A673 (cell line): Measurements from ENCODE around the gene IGFN1. TPM values are rescaled to one million over a fixed set of nuclear protein-coding genes. Genes with fewer than 3 reads are reported as not detected.

Experiments
- BruUV-seq: library from RNA; stranded (reverse); fragments of 400-500 nt; replicated peaks from 2 replicates; lab custom pipeline; 2021; lab: Mats Ljungman, UMichigan
- CTCF ChIA-PET: fragments of 300-600 bp; sonication (Branson Sonifier 250); formaldehyde crosslinking; loops from one replicate; lab custom pipeline; 2022; ENCODE audit warnings: antibody characterized with exemption; lab: Charles Lee
- POLR2A ChIA-PET: fragments of 300-600 bp; sonication (Branson Sonifier 250); formaldehyde crosslinking; loops from one replicate; lab custom pipeline; 2022; ENCODE audit warnings: antibody characterized with exemption; ENCODE audit not compliant: low non-redundant PET; lab: Charles Lee
- DNase-seq: peaks from one replicate; pipeline ENCODE4 v3.0.0-alpha.2; 2015; ENCODE audit warnings: low spot score
- H3K27ac ChIP-seq: fragments of 200-600 bp; sonication (generic); 2 replicates; pipeline ENCODE4 v1.5.1; 2016; ENCODE audit warnings: mixed run types, low read depth, mild to moderate bottlenecking, mixed read lengths, antibody characterized with exemption, low read length; ENCODE audit not compliant: poor library complexity, severe bottlenecking
- H3K27me3 ChIP-seq: fragments of 200-600 bp; sonication (generic); replicated peaks from 2 replicates; pipeline ENCODE4 v1.6.1; 2017; ENCODE audit warnings: mixed run types, low read depth, mild to moderate bottlenecking, mixed read lengths, antibody characterized with exemption, low read length; ENCODE audit not compliant: insufficient read depth, poor library complexity
- H3K36me3 ChIP-seq: fragments of 200-600 bp; sonication (generic); 2 replicates; pipeline ENCODE4 v1.6.1; 2016; ENCODE audit warnings: mixed run types, mild to moderate bottlenecking, mixed read lengths, antibody characterized with exemption, low read length; ENCODE audit not compliant: insufficient read depth, poor library complexity, severe bottlenecking
- H3K4me1 ChIP-seq: fragments of 200-600 bp; sonication (generic); 2 replicates; pipeline ENCODE4 v1.6.1; 2017; ENCODE audit warnings: mixed run types, mild to moderate bottlenecking, mixed read lengths, antibody characterized with exemption, low read length; ENCODE audit not compliant: insufficient read depth, poor library complexity, severe bottlenecking
- H3K4me3 ChIP-seq: fragments of 200-600 bp; sonication (generic); 2 replicates; pipeline ENCODE4 v1.5.1; 2016; ENCODE audit warnings: low read depth, mixed run types, mild to moderate bottlenecking, mixed read lengths, low read length; ENCODE audit not compliant: poor library complexity, severe bottlenecking
- H3K9me3 ChIP-seq: fragments of 200-600 bp; sonication (generic); 2 replicates; pipeline ENCODE4 v1.6.1; 2016; ENCODE audit warnings: mixed run types, low read depth, mild to moderate bottlenecking, mixed read lengths, antibody characterized with exemption, low read length; ENCODE audit not compliant: poor library complexity, severe bottlenecking
- CTCF ChIP-seq: fragments of 300-800, 200-600 bp; sonication (generic); conservative IDR thresholded peaks from 2 replicates; pipeline ENCODE4 v1.5.1; 2017; ENCODE audit warnings: low read depth, mild to moderate bottlenecking, antibody characterized with exemption, low read length, moderate library complexity, mixed read lengths
- EZH2 ChIP-seq: fragments of 200-600 bp; sonication (generic); IDR thresholded peaks from 2 replicates; pipeline ENCODE4 v1.6.1; 2017; ENCODE audit warnings: borderline replicate concordance, low read depth, mild to moderate bottlenecking, mixed read lengths, antibody characterized with exemption, low read length; ENCODE audit not compliant: poor library complexity, severe bottlenecking
- intact Hi-C: fragments of 100-400 bp; cut with micrococcal nuclease; formaldehyde crosslinking; loops from one replicate; pipeline ENCODE4 v1.10.0; 2022; ENCODE audit not compliant: unreplicated experiment
- total RNA-seq: library from RNA; stranded (reverse); gene quantifications from 2 replicates; pipeline ENCODE4 v1.2.3, GENCODE V29; 2021

Gene IGFN1
- total RNA-seq, 1 experiment from 2014 or later: 1.2 TPM

- POLR2A ChIA-PET: no interaction called here
- no peaks in the 10 kb centered on the region for H3K4me1 ChIP-seq
- H3K4me3 ChIP-seq: no peak overlapping the region
- H3K36me3 ChIP-seq: no peaks in the 10 kb centered on the region
- no peak for DNase-seq
- intact Hi-C loops: no loop called here
- no peak for TF ChIP-seq EZH2
- no peak for TF ChIP-seq CTCF
- H3K27me3 ChIP-seq: no peaks in the 10 kb centered on the region
- BruUV-seq: no TSS peak
- H3K27ac ChIP-seq: no peak overlapping the region
- CTCF ChIA-PET: no interaction called here
- no peaks in the 10 kb centered on the region for H3K9me3 ChIP-seq
These were observed 15.6 kb downstream of the IGFN1 start for GRCh38 chr1:201206176-201206575.

GRCh38 chr1:201207046-201207445 is 16.4 kb downstream of the IGFN1 start:
- no peak for TF ChIP-seq EZH2
- TF ChIP-seq CTCF: no peak
- Histone ChIP-seq H3K36me3 (no peaks in the 10 kb centered on the region), H3K4me1 (no peaks in the 10 kb centered on the region), H3K9me3 (no peaks in the 10 kb centered on the region), H3K27ac (no peak overlapping the region), H3K27me3 (no peaks in the 10 kb centered on the region), H3K4me3 (no peak overlapping the region)
- no peak for DNase-seq
- CTCF ChIA-PET: no interaction called here
- intact Hi-C loops: no loop called here
- BruUV-seq: no TSS peak
- POLR2A ChIA-PET: no interaction called here

GRCh38 chr1:201208236-201208635 is 17.6 kb downstream of the IGFN1 start:
- Histone ChIP-seq H3K36me3 (no peaks in the 10 kb centered on the region), H3K27me3 (no peaks in the 10 kb centered on the region), H3K9me3 (no peaks in the 10 kb centered on the region), H3K4me3 (no peak overlapping the region), H3K4me1 (no peaks in the 10 kb centered on the region), H3K27ac (no peak overlapping the region)
- CTCF ChIA-PET: no interaction called here
- no peak for DNase-seq
- TF ChIP-seq CTCF (no peak), EZH2 (no peak)
- POLR2A ChIA-PET: no interaction called here
- no TSS peak for BruUV-seq
- intact Hi-C loops: no loop called here
